GM12801 (cell line): ENCODE results near the gene JAK2.

Source experiments
- TF ChIP-seq, protein P1 (sequence below): IDR thresholded peaks from one replicate; pipeline ENCODE4 v1.5.1; 2011; ENCODE audit warnings: control low read depth; ENCODE audit not compliant: insufficient read length; ENCODE audit errors: extremely low read depth

The JAK2 gene

DNA sequence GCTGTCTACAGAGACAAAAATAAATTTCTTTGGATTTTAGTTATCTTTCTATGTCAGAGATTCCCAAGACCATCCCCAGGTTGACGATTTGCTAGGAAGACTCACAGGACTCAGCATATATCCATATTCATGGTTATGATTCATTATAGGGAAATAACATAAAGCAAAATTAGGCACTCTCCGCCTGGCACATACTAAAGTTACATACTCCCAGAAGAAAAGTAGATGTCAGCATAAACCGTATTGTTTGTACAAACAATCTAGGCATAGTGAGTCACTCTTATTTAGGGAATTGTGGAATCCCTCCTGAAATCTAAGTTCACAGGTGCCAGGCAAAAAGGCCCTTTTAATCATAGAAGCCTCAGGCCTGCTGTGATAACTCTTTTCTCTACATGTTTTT, 137.4 kb downstream of the JAK2 start:
- TF ChIP-seq, protein P1, sequence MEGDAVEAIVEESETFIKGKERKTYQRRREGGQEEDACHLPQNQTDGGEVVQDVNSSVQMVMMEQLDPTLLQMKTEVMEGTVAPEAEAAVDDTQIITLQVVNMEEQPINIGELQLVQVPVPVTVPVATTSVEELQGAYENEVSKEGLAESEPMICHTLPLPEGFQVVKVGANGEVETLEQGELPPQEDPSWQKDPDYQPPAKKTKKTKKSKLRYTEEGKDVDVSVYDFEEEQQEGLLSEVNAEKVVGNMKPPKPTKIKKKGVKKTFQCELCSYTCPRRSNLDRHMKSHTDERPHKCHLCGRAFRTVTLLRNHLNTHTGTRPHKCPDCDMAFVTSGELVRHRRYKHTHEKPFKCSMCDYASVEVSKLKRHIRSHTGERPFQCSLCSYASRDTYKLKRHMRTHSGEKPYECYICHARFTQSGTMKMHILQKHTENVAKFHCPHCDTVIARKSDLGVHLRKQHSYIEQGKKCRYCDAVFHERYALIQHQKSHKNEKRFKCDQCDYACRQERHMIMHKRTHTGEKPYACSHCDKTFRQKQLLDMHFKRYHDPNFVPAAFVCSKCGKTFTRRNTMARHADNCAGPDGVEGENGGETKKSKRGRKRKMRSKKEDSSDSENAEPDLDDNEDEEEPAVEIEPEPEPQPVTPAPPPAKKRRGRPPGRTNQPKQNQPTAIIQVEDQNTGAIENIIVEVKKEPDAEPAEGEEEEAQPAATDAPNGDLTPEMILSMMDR, result no peak

DNA sequence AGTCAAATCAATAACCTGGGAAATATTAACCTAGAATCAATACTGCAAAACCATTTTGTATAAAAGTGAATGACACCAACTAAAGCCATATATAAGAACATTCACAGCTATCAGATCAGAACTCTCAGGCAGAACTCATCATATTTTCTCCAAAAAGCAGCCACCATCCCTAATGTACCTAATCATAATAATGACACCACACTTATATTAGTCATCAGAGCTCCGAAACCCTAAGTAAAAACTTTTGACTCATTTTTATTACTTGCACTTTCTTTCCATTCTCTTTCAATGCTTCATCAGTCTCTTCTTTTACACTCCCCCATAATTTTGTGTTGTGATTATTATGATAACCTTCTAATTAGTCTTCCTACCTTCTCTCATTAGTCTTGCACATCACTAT, 155.1 kb downstream of the JAK2 start:
- TF ChIP-seq, protein P1, result no peak

DNA sequence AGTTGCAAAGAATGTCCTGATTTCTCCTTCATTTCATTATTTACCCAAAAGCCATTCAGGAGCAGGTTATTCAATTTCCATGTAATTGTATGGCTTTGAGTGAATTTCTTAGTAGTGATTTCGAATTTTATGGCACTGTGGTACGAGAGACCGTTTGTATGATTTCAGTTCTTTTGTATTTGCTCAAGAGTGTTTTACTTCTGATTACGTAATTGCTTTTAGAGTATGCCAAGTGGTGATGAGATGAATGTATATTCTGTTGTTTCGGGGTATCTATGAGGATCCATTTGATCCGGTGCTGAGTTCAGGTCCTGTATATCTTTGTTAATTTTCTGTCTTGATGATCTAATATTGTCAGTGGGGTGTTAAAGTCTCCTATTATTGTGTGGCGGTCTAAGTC, 159.1 kb downstream of the JAK2 start:
- TF ChIP-seq, protein P1, result no peak

DNA sequence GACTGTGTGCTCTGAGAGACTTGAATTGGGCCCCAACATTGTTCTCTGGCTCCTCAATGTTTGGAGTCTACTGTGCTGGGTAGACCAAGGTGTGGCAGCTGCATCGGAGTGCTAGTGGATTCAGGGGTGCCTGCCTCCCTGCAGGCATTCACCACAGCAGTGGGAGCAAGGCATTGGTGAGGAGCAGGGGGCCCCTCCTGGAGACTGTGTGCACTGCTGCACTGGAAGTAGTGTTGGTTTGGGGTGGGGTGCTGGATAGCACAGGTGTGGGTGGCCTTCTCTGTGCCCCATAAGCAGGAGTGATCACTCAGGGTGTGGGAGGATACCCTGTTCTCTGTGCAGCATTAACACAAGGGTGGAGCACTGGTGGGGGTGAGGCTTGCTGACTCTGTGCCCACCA, 161.2 kb downstream of the JAK2 start:
- TF ChIP-seq, protein P1, result no peak
